HG03159 (cell line): Measurements from ENCODE around the gene NCKIPSD.

Experiments
- ATAC-seq: cut with Tn5 transposase; IDR thresholded peaks from one replicate; pipeline ENCODE4 v1.9.1; 2021; ENCODE audit warnings: mild to moderate bottlenecking, moderate library complexity; ENCODE audit not compliant: unreplicated experiment

NCKIPSD gene

DNA sequence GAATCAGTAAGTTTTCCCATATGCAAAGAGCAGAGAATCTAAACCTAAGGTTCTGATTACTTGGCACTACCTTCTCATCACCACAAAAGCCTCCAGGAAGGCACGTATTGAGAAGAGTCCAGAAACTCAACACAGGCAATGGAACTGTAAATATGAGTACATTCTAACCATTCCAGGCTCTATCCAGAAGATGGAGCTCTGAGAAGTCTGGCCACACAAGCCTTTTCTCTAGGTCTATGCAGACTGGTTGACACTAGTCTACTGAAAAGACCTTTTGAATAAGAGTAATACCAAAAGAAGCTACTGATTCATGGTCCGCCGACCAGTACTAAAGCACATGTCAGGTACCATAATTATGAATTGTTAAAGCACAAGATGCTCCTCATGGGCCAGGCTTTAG lies 12.2 kb upstream of the NCKIPSD start:
- ATAC-seq = no peak

DNA sequence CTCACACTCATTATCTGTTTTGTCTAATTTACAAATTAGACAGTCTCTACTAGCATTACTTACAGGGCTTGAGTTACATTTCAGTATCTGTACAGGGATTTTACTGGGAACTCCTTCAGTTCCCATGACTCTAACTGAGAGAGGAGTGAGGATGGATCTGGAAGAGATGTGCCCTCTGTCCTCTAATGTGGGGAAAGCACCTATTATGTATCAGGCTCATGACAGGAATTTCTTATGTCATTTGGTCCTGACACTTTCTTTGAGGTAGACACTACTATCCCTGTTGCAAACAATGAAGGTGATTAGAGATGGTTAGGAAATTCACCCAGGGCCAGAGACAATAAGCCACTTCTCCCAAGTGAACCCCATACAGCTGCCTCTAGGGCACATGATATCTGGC lies 10.9 kb upstream of the NCKIPSD start:
- no peak for ATAC-seq

DNA sequence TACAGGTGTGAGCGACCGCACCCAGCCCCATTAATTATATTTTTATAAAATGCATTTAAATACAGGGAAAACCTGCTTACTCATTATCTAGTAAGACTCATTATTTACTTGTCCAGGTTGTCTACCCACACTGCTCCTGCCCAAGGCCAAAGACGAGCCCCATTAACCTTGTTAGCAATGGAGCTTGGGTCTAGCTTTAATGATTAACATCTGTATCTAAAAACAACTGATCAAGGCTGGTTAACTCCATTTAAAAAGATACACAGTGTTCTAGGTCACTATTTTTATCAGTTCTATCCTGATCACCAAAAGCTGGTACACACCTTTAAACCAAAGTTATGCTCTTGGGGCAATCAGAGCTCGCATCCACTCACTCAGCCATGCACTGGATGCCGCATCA lies 10.4 kb upstream of the NCKIPSD start:
- ATAC-seq = no peak

DNA sequence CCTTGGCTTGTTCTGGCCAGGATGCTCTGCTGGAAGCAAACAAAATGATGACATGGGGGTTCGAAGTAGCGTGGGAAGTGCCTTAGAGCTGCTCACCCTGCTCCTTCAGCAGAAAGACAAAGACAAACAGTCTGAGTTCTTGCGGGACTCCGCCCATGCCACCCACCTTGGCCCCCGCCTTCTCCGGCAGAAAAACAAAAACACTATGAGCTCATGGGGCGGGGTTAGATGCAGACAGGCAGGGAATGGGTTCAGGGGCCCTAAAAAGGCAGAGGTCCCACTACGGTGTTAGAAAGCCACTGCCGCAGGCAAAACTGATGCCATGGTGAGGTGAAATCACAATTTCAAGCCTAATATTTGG lies 9.7 kb upstream of the NCKIPSD start:
- ATAC-seq = no peak

DNA sequence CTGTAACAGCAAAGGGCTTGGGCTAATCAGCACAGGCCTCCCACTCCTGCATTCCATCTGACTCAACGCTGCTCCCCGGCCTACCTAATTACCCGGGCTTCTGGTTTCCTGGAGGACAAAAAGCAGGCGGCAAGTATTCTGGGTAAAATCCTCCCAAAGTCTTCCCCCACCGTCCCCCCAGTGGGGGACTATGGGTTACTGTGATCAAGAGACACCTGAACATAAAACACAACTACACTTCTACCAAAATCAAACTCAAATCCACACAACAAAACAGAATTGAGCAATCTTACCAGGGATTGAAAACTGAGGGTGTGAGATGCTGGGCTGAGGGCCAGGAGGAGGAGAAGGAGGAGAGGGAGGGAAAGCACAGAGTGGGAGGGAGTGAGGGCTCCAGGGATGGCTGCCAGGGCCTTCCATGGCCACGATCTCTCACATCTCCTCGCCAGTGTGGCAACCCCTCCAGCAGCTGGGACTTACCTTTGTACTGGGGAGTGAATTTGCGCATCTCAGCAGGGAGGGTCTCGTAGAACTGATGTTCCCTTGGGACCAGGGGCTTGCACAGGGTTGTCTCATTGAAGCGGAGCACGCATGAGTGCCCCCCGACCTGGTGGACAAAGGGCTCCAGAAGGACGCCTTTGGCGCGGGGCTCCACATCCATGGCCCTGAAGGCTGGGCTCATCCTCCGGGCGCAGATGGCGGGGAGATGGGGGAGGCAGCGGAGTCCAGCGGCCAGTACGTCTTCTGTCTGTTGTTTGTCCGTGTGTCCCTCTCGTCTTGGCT lies 9.1 kb upstream of the NCKIPSD start:
- no peak for ATAC-seq

DNA sequence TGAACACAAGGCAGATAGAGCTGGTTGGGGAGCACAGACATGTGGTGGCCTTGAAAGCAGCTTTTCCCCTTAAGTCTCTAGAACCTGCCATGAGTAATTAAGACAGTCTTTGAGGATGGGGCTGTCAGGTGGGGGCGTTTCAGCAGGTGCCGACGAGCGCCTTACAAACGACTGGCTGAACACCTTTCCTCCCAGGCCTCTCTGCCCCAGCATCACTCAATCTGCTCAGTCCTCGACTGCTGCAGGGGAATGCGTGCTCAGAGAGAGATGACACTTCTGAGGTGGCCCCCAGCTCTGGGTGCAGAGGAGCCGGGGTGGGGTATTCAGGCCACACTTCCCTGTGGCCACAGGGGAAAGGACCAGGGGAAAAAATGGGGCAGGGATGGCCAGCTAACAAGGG lies 8.1 kb upstream of the NCKIPSD start:
- ATAC-seq = no peak

DNA sequence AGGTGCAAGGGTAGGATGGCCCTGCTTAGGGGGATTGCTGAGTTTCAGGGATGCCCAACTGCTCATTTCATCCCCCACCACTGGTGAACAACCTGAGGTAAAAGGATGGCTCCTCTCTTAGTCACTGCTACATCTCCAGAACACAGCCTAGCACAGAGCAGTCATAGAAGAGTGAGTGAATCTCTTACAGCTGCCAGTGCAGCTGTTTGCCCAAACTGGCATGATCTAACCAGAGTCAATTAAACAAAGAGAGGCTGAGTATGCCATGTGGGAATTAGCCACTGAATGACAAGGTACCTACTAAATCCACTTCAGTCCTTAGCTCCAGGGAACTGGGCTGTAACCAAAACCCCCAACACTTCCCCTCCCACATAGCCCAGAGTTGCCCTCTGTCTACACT lies 6.8 kb upstream of the NCKIPSD start:
- ATAC-seq = no peak

DNA sequence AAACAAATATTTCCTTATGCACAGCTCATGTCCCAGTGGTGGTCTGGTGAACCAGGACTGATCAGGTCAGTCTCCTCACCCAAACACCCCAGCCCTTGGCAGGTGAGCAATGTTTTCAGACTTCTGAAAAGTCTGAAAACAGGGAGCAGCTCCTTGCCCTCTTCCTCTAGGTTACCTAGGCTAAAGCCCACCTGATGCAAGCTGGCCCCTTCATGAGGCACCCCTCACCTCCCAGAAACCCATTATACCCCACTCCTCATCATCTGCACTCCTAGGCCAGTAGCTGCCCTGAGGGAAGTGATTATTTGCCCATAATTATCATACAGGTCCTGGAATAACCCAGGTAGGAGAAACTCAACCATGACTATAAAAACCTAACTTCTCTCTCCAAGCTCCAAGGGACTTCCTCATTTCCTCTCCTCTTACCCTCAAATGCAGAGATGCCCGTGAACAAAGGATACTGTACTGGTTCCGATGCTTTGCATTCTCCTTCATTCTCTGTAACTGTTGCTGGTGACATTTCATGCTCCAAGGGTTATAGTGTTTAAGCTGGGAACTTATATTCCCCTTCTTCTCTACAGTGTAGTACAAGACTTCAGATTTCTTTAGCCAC lies 5.2 kb upstream of the NCKIPSD start:
- no peak for ATAC-seq

DNA sequence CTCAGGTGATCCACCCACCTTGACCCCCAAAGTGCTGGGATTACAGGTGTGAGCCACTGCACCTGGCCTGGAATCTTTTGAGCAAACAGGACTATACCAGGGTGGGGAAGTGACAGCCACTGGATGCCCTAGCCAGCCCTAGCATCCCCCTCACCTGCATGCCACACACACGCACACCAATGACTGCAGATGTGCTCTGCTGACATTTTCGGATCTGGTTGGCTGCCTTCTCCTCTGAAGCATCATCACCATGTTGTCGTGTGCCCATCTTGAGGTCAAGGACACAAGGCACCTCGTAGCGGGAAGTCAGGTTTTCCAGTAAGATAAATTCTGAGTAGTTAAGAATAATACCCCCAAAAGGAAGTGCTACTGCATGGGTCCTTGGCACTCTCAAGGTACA lies 3.7 kb upstream of the NCKIPSD start:
- ATAC-seq = no peak

DNA sequence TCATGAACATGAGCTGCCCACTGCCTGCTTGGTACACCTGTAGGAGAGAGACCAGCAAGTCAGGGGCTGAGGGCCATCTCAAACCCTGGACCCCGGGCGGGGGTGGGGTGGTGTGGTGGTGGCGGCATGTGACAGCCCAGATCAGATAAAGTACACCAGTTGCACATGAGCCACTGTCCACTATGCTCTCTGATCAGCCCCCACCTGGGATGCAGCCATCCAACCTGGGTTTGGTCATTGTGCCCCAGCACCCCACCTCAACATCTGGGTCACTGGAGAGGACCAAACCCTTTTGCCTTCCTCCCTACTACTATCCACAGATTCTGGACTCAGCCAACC lies 3.0 kb upstream of the NCKIPSD start:
- ATAC-seq = no peak

DNA sequence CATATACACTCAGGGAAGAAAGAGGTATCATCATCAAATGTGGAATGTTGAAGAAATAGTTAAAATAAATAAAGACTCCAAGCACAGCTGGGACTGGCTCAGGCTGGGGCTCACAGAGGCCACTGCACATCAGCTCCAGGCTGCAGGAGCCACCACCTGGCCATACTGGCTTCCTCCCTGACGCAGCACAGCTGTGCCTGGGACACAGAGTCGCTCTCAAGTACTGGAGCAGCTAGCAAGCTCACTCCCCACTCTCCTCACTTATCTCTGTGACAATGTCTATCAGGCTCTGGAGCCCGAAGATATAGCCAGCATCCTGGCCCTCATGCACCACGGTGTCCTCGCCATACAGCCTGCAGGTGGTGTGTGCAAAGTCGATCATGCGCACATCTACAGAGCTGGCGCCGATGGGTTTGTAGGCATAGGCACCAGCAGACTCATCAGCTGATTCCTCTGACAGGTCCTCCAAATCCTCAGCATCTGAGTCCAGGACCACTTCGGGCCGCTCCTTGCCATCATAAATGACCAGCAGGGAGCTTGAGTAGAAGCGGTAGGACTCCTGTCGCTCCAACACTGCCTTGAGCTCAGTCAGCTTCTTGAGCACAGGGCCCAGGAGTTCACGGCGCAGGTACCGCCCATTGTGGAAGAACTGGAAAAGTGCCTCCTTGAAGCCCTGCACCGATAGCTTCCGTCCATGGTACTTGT lies 2.5 kb upstream of the NCKIPSD start:
- ATAC-seq = no peak

DNA sequence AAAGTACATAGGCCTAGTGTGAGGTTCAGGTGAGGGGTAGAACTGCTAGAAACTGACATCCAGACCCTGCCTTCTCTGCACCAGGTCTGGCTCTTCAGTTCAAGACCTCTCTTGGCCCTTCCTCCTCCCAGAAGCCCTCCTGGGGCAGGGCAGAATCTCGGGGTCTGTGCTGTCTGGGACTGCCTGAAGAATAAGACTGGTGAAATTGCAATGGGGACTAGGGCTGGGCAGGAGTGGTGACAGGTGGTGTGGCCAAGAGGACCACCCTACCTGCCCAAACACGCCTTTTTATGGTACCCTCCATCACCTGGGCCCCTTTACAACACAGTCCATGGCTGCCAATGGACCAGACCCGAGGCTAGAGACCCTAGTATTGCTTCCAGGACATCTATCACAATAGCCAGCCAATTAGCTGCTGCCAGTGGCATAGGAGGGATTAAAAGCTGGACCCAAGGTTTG lies 1.5 kb upstream of the NCKIPSD start:
- no peak for ATAC-seq

DNA sequence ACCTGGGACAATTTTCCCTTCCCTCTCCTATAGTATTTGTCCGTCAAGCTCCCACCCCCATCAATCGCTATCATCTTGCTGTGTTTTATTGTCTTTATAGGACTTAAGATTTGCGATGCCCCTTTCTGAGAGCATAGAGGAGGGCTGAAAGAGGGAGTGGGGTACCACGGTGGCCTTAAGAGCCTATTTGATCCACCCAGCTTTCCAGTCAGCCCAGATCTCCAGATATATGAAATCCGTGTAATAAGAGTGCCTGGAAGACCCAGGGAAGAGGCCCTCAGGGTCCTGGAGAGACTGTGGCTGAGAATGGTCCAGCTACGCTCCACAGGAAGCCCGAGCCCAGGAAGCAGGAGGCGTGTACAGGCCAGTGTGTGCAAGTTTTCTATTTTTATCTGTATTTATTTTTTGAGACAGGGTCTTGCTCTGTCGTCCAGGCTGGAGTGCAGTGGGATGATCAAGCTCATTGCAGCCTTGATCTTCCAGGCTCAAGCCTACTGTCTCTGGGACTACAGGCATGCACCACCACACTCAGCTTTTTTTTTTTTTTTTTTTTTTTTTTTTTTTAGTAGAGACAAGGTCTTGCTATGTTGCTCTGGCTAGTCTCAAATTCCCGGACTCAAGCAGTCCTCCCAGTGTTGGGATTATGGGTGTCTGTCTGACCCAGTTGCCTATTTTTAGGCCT lies 964 bp upstream of the NCKIPSD start:
- ATAC-seq = no peak

DNA sequence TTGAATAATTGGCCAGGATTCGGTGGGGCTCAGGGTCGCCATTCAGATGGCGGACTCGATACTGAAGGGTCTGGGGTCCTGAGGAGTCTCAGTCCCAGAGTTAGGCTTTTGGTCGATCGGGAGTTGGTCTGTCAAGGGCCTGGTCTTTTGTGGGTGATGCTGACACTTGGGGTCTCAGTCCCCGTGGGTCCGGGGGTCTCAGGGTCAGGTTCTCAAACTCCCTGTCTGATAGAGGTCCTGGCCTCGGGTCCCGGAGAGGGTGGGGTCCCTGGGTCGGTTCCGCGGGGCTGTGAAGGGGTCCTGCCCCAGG lies 467 bp downstream of the NCKIPSD start:
- no peak for ATAC-seq

DNA sequence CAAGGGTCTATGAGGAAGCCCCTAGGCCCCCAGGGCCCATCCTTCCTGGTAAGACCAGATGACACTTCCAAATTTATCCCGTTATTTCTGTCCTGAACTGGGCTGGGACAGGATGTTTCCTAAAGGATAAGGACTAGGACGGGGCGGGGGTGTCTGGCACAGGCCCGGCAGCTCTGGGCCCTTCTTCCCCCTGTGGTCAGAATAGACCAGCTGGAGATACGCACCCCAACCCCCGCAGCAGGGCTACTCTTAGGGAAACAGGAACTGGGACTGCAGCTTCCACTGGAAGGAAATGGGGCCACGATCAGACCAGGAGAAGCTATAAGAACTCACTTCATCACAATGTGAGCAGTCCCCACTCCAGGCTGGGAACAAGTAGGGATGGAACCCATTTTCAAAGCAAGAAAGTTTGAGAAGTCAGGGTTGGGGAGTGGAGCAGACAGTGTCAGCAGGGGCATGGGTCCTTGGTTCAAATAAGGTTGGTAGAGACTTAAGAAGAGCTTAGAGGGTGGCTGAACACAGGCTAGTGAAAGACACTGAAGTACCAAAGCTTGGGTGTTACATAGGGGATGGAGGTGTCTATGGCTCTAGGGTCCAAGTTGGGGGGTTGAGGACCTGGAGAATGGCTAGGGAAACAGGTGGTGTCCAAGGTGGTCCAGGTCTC lies 1.1 kb downstream of the NCKIPSD start:
- no peak for ATAC-seq

DNA sequence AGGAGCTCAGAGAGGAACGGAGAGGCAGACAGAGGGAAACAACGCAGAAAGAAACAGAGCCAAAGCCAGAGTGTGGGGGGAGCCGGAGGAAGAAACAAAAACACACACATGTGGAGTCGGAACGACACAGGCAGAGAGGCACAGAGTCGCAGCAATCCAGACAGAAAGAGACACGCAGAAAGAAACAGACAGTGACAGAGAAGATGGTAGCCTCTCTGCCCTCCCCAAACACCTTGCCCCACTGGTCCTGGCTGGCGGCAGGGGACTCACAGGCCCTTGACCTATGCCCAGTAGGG lies 1.7 kb downstream of the NCKIPSD start:
- no peak for ATAC-seq

DNA sequence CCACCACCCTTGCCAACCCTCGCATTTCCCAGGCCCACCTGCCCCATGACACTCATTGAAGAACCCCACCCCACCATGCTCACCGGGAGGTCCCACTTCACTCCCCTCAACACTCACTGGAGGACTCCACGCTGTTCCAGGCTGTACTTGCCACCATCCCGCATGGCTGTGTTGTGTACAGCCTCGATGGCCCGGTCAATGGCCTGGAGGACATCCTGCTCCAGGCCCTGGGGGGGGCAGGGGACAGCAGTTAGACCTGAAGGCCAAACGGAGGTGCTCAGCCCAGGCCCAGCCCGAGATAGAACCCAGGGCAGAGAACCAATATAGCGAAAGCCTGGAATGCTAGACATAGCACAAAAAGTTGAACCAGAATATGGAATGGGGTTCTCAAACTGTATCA lies 2.9 kb downstream of the NCKIPSD start:
- ATAC-seq = no peak

DNA sequence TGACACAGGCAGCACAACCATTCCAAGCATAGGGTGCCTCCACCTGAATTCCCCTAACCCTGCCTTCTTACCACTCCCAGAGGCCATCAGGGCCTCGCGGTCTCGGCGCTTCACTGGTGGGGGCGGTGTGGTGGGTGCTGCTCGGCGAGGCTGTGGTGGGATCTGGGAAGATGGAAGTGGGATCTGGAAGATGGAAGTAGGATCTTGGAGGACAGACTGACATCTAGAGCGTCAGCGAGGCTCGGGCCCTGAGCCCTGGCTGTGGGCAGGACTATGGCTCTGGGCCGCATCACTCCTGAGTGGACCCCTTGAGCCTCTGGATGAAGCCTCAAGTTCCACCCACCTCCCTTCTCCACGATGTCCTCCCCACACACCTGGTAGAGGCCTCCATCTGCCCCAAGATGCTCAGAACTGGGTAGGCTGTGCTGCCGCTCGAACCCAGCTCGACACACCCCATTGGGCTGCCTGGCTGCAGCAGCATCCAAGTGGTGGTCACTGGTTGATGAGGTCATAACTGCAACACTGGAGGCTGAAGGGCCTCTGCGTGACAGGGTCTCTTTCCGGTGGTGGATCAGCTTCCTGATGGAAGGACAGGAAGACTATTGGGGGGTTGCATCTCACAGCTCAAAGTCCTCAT lies 3.6 kb downstream of the NCKIPSD start:
- ATAC-seq = no peak

DNA sequence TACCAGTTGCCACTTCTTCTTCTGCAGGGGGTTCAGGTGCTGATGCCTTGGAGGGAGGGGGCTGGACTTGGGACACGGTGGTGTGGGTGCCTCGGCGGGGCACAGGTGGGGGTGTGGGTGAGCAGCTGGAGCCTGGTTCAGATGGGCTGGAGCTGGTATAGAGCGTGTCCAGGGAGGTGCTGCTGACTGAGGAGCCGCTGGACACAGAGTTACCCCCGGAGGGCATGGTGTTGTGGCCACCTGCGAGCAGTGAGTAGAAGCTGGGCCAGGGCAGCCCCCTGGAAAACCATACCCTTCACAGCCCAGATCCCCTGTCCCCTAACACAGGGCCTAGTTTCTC lies 4.2 kb downstream of the NCKIPSD start:
- ATAC-seq = no peak

DNA sequence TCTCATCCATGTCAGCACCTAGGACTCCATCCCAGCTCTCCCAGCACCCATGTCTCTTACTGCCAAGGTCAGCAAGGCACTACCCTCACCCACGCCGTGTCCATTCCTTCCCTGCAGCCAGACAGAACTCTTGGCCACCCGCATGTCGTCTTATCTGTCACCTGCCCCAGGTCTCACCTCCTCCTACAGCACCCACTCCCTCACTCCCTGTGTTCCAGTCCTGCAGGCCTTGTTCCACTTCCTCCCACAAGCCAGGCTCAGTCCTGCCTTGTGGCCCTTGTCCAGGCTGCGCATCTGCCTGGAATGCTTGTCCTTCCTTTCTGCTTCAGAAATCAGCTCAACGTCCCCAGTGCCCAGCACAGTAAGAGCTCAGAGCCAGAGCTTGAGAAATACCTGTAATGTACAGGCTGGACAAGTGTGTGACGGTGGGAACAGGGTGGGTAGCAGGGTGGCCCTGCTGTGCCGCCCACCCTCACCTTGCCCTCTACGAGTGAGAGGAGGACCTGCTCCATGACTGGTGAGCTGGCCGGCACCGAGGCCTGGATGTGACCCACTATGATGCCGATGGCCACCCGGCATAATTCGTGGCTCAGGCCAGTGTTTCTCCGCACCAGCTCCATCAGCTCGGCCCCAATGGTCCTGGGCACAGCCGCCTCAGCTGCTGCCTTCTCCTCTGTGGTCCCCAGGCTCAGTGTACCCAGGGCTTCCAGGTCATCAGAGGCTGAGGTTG lies 4.7 kb downstream of the NCKIPSD start:
- ATAC-seq = no peak
